H1 (cell line): ENCODE measurements around the gene GATC. TPM values are rescaled to one million over a fixed set of nuclear protein-coding genes. Genes with fewer than 3 reads are reported as not detected.

Experiments used
- JUN ChIP-seq: IDR thresholded peaks from 2 replicates; pipeline ENCODE4 v1.6.1; 2011; ENCODE audit warnings: low read depth, mild to moderate bottlenecking, improper control_type of control experiment, low read length
- RAD21 ChIP-seq, 2 experiments: IDR thresholded peaks in 1 of 2; conservative IDR thresholded peaks in 1 of 2; 2 replicates each; pipeline ENCODE4 v1.6.1; 2011; ENCODE audit warnings: low read depth in 2 of 2, low read length in 2 of 2, improper control_type of control experiment in 1 of 2, inconsistent platforms in 1 of 2, mild to moderate bottlenecking in 1 of 2, moderate library complexity in 1 of 2
- RFX5 ChIP-seq: IDR thresholded peaks from 2 replicates; pipeline ENCODE4 v1.6.1; 2011; ENCODE audit warnings: low read depth, low read length, improper control_type of control experiment, borderline replicate concordance
- polyA plus RNA-seq, 7 experiments: library from polyadenylated mRNA; depleted of rRNA in 3 of 7; stranded (reverse) in 5 of 7; unstranded in 2 of 7; fragments of >200 nt in 5 of 7; fragments of 200-250 nt in 2 of 7; gene quantifications; 1 replicate in 5 of 7; 2 replicates in 1 of 7; 4 replicates in 1 of 7; pipeline versions ENCODE4 v1.2.1 to v1.2.3, GENCODE V29; 2011 to 2013; ENCODE audit warnings: missing spikeins in 2 of 7, mixed read lengths in 2 of 7
- total RNA-seq: library from RNA; stranded (reverse); fragmentation: NEBNext Ultra II Directional; extraction: Animal tissue kit (Norgen Biotek cat#: 25700); gene quantifications from 2 replicates; pipeline ENCODE4 v1.2.1, GENCODE V29; 2021

The GATC gene
- total and polyA plus RNA-seq, 2 of the 8 experiments (the other 6 are each of a cell fraction or from before 2014, with no cell fraction given), result 13.2 to 30.4 TPM

- peak; percentile 52 to 69 for TF ChIP-seq RAD21 (IDR thresholded peaks at IDR 0.05 in 1 of 2, conservative IDR thresholded peaks at IDR 0.05 in 1 of 2; ENCODE audit: low read depth in 2 of 2, low read length in 2 of 2)
- TF ChIP-seq JUN, result no peak
- TF ChIP-seq RFX5, result no peak
These were observed 20.5 kb downstream of the GATC start (continued) for GRCh38 chr12:120466560-120467315.
